Activated naive CD8-positive, alpha-beta T cell treated with anti-CD3 and anti-CD28 coated beads, Interleukin-2, amount 10 ng/mL, durations not matched to agents 7 days and 5 days (primary cell): ENCODE measurements around the gene TRPM2. TPM values are rescaled to one million over a fixed set of nuclear protein-coding genes. Genes with fewer than 3 reads are reported as not detected.
A peak's percentile ranks its signal among the peaks of the same experiment; 100 is the strongest.

Source experiments
- ATAC-seq: fragments of 150-1000 bp; cut with Tn5 transposase; one replicate; pipeline ENCODE4 v1.10.0; 2021; ENCODE audit warnings: low read depth, moderate library complexity
- POLR2A ChIA-PET: fragments of 350-600 bp; sonication (Branson Sonifier 250); formaldehyde crosslinking; loops from one replicate; lab custom pipeline; 2021; ENCODE audit warnings: antibody characterized with exemption; lab: Charles Lee
- DNase-seq: peaks from one replicate; pipeline ENCODE4 v3.0.0; 2021
- H3K27ac Mint-ChIP-seq: one replicate; pipeline ENCODE4 v1.8.0; 2022; ENCODE audit warnings: mild to moderate bottlenecking, mixed read lengths
- H3K27me3 Mint-ChIP-seq: one replicate; pipeline ENCODE4 v1.8.0; 2022; ENCODE audit warnings: mild to moderate bottlenecking, moderate library complexity, mixed read lengths
- H3K36me3 Mint-ChIP-seq: one replicate; pipeline ENCODE4 v1.8.0; 2021; ENCODE audit warnings: mild to moderate bottlenecking, mixed read lengths
- H3K4me1 Mint-ChIP-seq: one replicate; pipeline ENCODE4 v1.8.0; 2021; ENCODE audit warnings: mixed read lengths
- H3K4me3 Mint-ChIP-seq: one replicate; pipeline ENCODE4 v1.8.0; 2022; ENCODE audit warnings: mild to moderate bottlenecking, moderate library complexity, mixed read lengths
- H3K9me3 Mint-ChIP-seq: one replicate; pipeline ENCODE4 v1.8.0; 2021; ENCODE audit warnings: mixed read lengths
- total RNA-seq, 2 experiments: library from RNA; stranded (reverse); gene quantifications; one replicate each; pipeline ENCODE4 v1.2.3, GENCODE V29; 2021

Gene TRPM2
- total RNA-seq, 2 experiments from 2014 or later, result 29.6 to 31.1 TPM

- peak; percentile 22 for DNase-seq
- no peak for ATAC-seq
- Mint-ChIP-seq H3K27me3 (no peaks in the 10 kb centered on the region), H3K36me3 (peaks cover 21% of the 10 kb centered on the region), H3K9me3 (peaks cover 8% of the 10 kb centered on the region), H3K4me3 (no peak overlapping the region), H3K4me1 (no peaks in the 10 kb centered on the region), H3K27ac (no peak overlapping the region)
- POLR2A ChIA-PET, result no interaction called here
These were observed 68.8 kb downstream of the TRPM2 start for GRCh38 chr21:44421901-44422840.

GRCh38 chr21:44423312-44423821, 69.9 kb downstream of the TRPM2 start:
- Mint-ChIP-seq H3K4me1 (no peaks in the 10 kb centered on the region), H3K27me3 (no peaks in the 10 kb centered on the region), H3K4me3 (no peak overlapping the region), H3K36me3 (peaks cover 21% of the 10 kb centered on the region), H3K9me3 (peaks cover 8% of the 10 kb centered on the region), H3K27ac (no peak overlapping the region)
- ATAC-seq (no peak), DNase-seq (peak; percentile 11)
- POLR2A ChIA-PET, result no interaction called here

GRCh38 chr21:44423941-44424607, 70.7 kb downstream of the TRPM2 start:
- H3K9me3 Mint-ChIP-seq, result peaks cover 10% of the 10 kb centered on the region
- no peak overlapping the region for H3K27ac Mint-ChIP-seq
- no peak for ATAC-seq
- no peaks in the 10 kb centered on the region for H3K27me3 Mint-ChIP-seq
- no peak overlapping the region for H3K4me3 Mint-ChIP-seq
- POLR2A ChIA-PET, result no interaction called here
- no peaks in the 10 kb centered on the region for H3K4me1 Mint-ChIP-seq
- no peak for DNase-seq
- peaks cover 19% of the 10 kb centered on the region for H3K36me3 Mint-ChIP-seq

DNA sequence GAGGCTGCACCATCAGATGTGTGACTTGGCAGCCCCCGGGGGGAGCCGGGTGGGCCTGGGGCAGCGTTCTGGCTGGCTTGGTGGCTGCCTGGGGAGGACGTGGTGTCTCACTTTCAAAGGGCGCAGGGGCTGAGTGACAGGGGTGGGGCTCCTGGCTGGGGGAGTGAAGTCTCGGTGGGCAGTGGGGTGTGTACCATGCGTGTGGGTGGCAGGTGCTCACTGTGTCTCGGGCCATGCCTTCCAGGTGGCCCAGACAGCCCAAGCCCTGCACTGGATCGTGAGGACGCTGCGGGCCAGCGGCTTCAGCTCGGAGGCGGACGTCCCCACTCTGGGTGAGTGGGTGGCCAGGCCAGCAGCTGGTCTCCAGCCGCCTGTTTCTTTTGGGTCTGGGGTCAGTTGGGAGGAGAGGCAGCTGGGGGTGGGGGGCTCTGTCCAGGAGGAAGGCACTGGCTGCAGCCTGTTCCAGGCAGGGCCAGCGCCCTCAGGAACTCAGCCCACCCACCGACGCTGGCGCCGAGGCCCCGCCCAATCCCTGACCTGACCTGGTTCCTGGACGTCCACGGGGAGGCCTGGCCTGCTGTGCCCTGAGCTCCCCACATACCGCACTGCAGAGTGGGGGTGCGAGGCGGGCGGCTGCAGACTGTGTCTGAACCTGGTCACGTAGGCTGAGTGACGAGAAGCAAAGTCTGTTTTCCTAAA, 71.3 kb downstream of the TRPM2 start:
- Mint-ChIP-seq H3K4me1 (no peaks in the 10 kb centered on the region), H3K4me3 (no peak overlapping the region)
- ATAC-seq, result no peak

DNA sequence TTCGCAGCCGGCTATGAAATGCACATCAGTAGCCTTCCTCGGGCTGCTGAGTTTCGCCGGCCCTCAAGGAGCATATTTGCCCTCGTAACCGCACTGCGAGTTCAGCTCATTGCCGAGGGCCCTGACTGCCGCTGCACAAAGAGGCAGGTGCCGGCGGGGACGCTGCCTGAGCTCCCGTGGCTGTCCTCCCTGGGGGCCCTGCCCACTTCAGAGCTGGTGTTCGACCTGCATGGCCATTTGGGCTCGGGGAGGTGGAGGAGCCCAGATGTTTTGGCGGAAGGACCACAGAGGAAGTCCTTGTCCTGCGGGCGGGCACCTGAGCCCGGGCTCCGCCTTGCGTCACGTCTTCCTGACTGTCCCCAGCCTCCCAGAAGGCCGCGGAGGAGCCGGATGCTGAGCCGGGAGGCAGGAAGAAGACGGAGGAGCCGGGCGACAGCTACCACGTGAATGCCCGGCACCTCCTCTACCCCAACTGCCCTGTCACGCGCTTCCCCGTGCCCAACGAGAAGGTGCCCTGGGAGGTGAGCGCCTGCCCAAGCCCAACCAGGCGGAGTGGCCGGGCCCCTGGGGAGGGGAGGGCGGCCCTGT, 72.0 kb downstream of the TRPM2 start:
- no peaks in the 10 kb centered on the region for H3K27me3 Mint-ChIP-seq
- H3K27ac Mint-ChIP-seq, result no peak overlapping the region
- DNase-seq, result peak; percentile 28
- peaks cover 5% of the 10 kb centered on the region for H3K9me3 Mint-ChIP-seq
- H3K4me1 Mint-ChIP-seq, result no peaks in the 10 kb centered on the region
- H3K4me3 Mint-ChIP-seq, result no peak overlapping the region
- no peak for ATAC-seq
- peaks cover 16% of the 10 kb centered on the region for H3K36me3 Mint-ChIP-seq
- POLR2A ChIA-PET, result no interaction called here

More for the DNA sequence above, 71.3 kb downstream of the TRPM2 start:
- POLR2A ChIA-PET, result no interaction called here
- Mint-ChIP-seq H3K27me3 (no peaks in the 10 kb centered on the region), H3K36me3 (peaks cover 14% of the 10 kb centered on the region), H3K9me3 (peaks cover 5% of the 10 kb centered on the region), H3K27ac (no peak overlapping the region)
- no peak for DNase-seq

DNA sequence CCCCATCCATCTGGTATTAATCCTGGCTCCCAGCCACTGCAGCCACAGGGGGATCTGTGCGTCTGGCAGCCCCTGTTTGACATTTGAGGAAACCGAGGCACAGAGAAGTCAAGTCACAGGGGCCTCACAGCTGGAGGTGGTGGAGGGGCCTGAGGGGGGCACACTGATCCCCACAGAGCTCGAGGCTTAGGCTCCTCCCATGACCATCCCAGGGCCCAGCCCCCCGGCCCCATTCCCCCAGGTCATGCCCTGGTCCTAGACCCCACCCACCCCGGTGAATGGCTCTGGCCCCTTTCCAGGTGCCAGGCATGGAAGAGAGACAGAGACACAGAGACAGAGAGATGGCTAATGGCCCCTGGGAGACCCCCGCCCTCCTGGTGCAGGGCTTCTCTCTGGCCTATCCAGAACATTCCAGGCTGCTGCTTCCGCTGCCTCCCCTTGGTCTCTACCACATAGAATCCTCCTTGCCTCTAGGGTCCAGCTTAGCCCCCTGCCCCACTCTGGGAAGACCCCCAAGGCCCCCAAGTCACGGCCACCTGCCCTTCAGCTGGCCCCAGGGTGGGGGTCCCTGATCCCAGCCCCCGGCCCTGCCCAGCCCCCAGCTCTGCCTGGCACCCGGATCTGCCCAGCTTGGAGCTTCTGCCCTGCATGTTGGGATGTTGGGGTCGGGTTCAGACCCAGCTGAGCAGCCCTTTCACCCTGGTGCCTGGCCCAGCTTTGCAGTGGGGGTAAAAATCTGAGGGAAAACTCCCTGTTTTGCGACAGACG, 72.7 kb downstream of the TRPM2 start:
- peak; percentile 25 for DNase-seq
- no peak for ATAC-seq
- Mint-ChIP-seq H3K4me3 (no peak overlapping the region), H3K4me1 (no peaks in the 10 kb centered on the region), H3K9me3 (peaks cover 6% of the 10 kb centered on the region), H3K27me3 (no peaks in the 10 kb centered on the region), H3K36me3 (peaks cover 16% of the 10 kb centered on the region), H3K27ac (no peak overlapping the region)
- POLR2A ChIA-PET, result no interaction called here

DNA sequence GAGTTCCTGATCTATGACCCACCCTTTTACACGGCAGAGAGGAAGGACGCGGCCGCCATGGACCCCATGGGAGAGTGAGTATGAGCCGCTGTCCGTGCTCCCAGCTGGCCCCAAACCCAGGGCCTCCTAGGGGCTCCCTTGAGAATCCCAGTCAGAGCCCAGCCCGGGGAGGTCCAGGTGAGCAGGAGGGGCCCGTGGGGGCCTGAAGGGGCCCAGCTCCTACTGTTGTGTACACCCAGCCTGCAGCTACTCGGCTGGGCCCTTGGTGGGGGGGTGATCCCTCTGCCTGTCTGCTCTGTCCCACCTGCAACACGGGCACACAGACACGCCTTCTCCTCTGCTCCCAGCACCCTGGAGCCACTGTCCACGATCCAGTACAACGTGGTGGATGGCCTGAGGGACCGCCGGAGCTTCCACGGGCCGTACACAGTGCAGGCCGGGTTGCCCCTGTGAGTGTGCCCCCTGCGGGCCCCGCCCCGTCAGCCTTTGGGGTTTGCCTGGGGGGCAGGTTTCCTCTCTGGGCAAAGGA, 73.3 kb downstream of the TRPM2 start:
- no peak for ATAC-seq

DNA sequence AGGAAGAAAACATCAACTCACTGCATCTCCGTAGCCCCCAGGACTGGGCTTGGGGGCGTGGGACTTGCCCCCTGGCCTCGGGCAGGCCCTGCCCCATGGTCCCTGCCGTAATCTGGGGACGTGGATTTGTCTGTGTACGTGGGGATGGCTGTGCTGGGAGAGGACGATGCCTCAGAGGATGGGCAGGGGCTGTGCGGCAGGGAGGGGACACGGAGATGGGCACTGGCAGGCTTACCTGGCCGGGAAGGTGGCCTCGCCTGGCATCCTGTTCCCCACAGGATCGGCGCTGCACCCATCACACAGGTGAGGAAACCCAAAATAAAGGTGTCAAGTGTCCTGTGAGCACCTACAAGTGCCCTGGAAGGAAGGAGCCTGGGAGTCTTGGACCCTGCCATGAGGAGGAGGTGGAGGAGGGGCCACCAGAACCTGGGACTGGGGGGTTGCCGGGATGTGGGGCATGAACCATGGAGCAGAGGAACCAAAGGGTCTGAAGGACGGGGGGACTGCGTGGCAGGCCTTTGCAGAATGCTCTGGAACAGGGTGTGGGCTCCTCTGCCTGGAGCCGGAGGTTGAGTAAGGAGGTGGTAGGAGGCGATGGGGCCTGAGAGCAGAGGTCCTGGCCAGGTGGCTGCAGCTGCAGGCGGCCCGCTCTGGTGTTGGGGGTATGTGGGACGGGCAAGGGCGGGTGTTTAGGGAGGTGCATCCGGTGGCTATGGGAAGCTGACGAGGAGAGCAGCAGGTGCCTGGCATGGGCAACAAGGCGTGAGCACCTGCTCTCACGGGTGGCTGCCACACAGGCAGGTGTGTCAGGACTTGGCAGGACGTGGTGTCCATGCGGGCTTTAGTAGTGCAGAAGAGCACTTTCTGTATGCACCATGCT, 74.1 kb downstream of the TRPM2 start:
- ATAC-seq (no peak), DNase-seq (peak; percentile 24)
- Mint-ChIP-seq H3K36me3 (peaks cover 21% of the 10 kb centered on the region), H3K27me3 (no peaks in the 10 kb centered on the region), H3K9me3 (peaks cover 8% of the 10 kb centered on the region), H3K4me3 (no peak overlapping the region), H3K4me1 (no peaks in the 10 kb centered on the region), H3K27ac (peak overlapping the region; percentile 10)
- POLR2A ChIA-PET, result no interaction called here

More for the DNA sequence above, 73.3 kb downstream of the TRPM2 start:
- H3K27ac Mint-ChIP-seq, result no peak overlapping the region
- no peak overlapping the region for H3K4me3 Mint-ChIP-seq
- H3K36me3 Mint-ChIP-seq, result peaks cover 17% of the 10 kb centered on the region
- no peaks in the 10 kb centered on the region for H3K27me3 Mint-ChIP-seq
- no peak for DNase-seq
- H3K4me1 Mint-ChIP-seq, result no peaks in the 10 kb centered on the region
- peaks cover 7% of the 10 kb centered on the region for H3K9me3 Mint-ChIP-seq
- POLR2A ChIA-PET, result no interaction called here

- peaks cover 8% of the 10 kb centered on the region for H3K9me3 Mint-ChIP-seq
- no peaks in the 10 kb centered on the region for H3K27me3 Mint-ChIP-seq
- POLR2A ChIA-PET, result no interaction called here
- no peak for ATAC-seq
- no peaks in the 10 kb centered on the region for H3K4me1 Mint-ChIP-seq
- peak; percentile 62 for DNase-seq
- no peak overlapping the region for H3K27ac Mint-ChIP-seq
- H3K36me3 Mint-ChIP-seq, result peaks cover 21% of the 10 kb centered on the region
- no peak overlapping the region for H3K4me3 Mint-ChIP-seq
These were observed 75.0 kb downstream of the TRPM2 start for GRCh38 chr21:44428281-44428960.

DNA sequence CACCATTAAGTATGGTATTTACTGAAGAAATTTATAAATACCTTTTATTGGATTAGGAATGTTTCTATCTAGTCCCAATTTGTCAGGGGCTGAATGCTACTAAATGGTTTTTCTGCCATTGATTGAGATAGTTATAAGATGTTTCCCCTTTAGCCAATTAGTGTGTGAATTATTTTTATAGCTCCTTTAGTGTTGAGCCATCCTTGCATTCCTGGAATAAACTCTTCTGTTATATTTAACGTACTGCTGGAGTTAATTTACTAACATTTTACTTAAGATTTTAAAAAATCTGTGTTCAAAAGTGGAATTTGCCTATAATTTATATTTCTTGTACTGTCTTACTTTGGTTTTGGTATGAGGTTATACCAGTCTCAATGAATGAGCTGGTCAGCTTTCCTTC, 76.5 kb downstream of the TRPM2 start:
- POLR2A ChIA-PET, result interaction anchor here (0.5 kb wide), 1 partner anchor 68 kb away, joined by 8 read pairs; no protein-coding TSS in a partner anchor
- Mint-ChIP-seq H3K4me1 (no peaks in the 10 kb centered on the region), H3K36me3 (peaks cover 21% of the 10 kb centered on the region)

DNA sequence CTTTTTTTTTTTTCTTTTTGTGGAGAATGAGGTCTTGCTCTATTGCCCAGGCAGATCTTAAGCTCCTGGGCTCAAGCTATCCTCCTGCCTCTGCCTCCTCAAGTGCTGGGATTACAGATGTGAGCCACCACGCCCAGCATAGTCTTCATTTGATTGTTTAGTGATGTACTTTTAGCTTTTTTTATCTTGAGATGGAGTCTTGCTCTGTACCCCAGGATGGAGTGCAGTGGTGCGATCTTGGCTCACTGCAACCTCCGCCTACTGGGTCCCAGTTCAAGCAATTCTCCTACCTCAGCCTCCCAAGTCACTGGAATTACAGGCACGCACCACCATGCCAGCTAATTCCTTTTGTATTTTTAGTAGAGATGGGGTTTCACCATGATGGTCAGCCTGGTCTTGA, 77.9 kb downstream of the TRPM2 start:
- Mint-ChIP-seq H3K4me3 (no peak overlapping the region), H3K36me3 (peaks cover 24% of the 10 kb centered on the region), H3K9me3 (peaks cover 8% of the 10 kb centered on the region), H3K27ac (no peak overlapping the region), H3K27me3 (no peaks in the 10 kb centered on the region), H3K4me1 (no peaks in the 10 kb centered on the region)
- DNase-seq (no peak), ATAC-seq (no peak)
- POLR2A ChIA-PET, result interaction anchor here (0.7 to 1.2 kb wide), 2 partner anchors 20 to 429 kb away, joined by 3 read pairs; no protein-coding TSS in a partner anchor

More for the DNA sequence above, 76.5 kb downstream of the TRPM2 start:
- DNase-seq (no peak), ATAC-seq (no peak)
- no peaks in the 10 kb centered on the region for H3K27me3 Mint-ChIP-seq
- no peak overlapping the region for H3K27ac Mint-ChIP-seq
- peaks cover 8% of the 10 kb centered on the region for H3K9me3 Mint-ChIP-seq
- no peak overlapping the region for H3K4me3 Mint-ChIP-seq
